GM12878 (cell line): ENCODE results near the gene CCNC.

ENCODE experiments used
- BHLHE40 ChIP-seq, 2 experiments: fragments of 450-650 bp in 1 of 2; IDR thresholded peaks; 2 replicates each; pipeline ENCODE4 v1.6.1; 2011 to 2017; ENCODE audit warnings: low read depth in 2 of 2, borderline replicate concordance in 1 of 2, improper control_type of control experiment in 1 of 2, low read length in 1 of 2, mild to moderate bottlenecking in 1 of 2
- EZH2 ChIP-seq: IDR thresholded peaks from 2 replicates; pipeline ENCODE4 v1.6.1; 2012; ENCODE audit warnings: low read depth, mild to moderate bottlenecking, control low read depth, inconsistent platforms, low read length, borderline replicate concordance; ENCODE audit not compliant: control insufficient read depth
- FOXK2 ChIP-seq: fragments of 450-650 bp; IDR thresholded peaks from 2 replicates; pipeline ENCODE4 v1.6.1; 2017; ENCODE audit warnings: mild to moderate bottlenecking, moderate library complexity
- GABPA ChIP-seq: IDR thresholded peaks from 2 replicates; pipeline ENCODE4 v1.6.1; 2014; ENCODE audit warnings: antibody characterized with exemption, low read depth, mild to moderate bottlenecking, inconsistent platforms
- NFYB ChIP-seq: IDR thresholded peaks from 2 replicates; pipeline ENCODE4 v1.6.1; 2011; ENCODE audit warnings: low read depth, mild to moderate bottlenecking, low read length, improper control_type of control experiment, moderate library complexity; ENCODE audit not compliant: insufficient read depth
- POLR2A ChIP-seq: IDR thresholded peaks from 2 replicates; pipeline ENCODE4 v1.6.1; 2011; ENCODE audit warnings: low read depth, mild to moderate bottlenecking, low read length
- RAD51 ChIP-seq: fragments of 450-650 bp; IDR thresholded peaks from 2 replicates; pipeline ENCODE4 v1.6.1; 2016; ENCODE audit warnings: moderate library complexity, mild to moderate bottlenecking, inconsistent platforms
- RCOR1 ChIP-seq: conservative IDR thresholded peaks from 2 replicates; pipeline ENCODE4 v1.6.1; 2012; ENCODE audit warnings: low read depth, low read length, improper control_type of control experiment
- ZNF207 ChIP-seq: fragments of 450-650 bp; IDR thresholded peaks from 2 replicates; pipeline ENCODE4 v1.6.1; 2014; ENCODE audit warnings: antibody characterized with exemption, mild to moderate bottlenecking, borderline replicate concordance
- ZZZ3 ChIP-seq: IDR thresholded peaks from 2 replicates; pipeline ENCODE4 v1.6.1; 2011; ENCODE audit warnings: low read depth; ENCODE audit not compliant: control insufficient read depth, insufficient read length
- TF ChIP-seq, protein P1 (sequence below), 3 experiments: IDR thresholded peaks in 2 of 3; conservative IDR thresholded peaks in 1 of 3; 2 replicates each; pipeline ENCODE4 v1.5.1; 2011; ENCODE audit warnings: low read depth in 3 of 3, low read length in 3 of 3, mild to moderate bottlenecking in 3 of 3, control low read depth in 2 of 3, moderate library complexity in 2 of 3, inconsistent platforms in 1 of 3, mixed read lengths in 1 of 3; ENCODE audit not compliant: control insufficient read depth in 2 of 3, insufficient read depth in 1 of 3; ENCODE audit errors: extremely low read depth in 1 of 3
- TF ChIP-seq, protein P2 (sequence below): fragments of 450-650 bp; IDR thresholded peaks from 2 replicates; pipeline ENCODE4 v1.6.1; 2016; ENCODE audit warnings: mild to moderate bottlenecking, moderate library complexity, borderline replicate concordance
- TF ChIP-seq, protein P3 (sequence below): fragments of 450-650 bp; IDR thresholded peaks from 2 replicates; pipeline ENCODE4 v1.6.1; 2014; ENCODE audit warnings: mild to moderate bottlenecking
- TF ChIP-seq, protein P4 (sequence below): fragments of 450-650 bp; IDR thresholded peaks from 2 replicates; pipeline ENCODE4 v1.6.1; 2018; ENCODE audit warnings: borderline replicate concordance, mild to moderate bottlenecking; ENCODE audit not compliant: partially characterized antibody

DNA sequence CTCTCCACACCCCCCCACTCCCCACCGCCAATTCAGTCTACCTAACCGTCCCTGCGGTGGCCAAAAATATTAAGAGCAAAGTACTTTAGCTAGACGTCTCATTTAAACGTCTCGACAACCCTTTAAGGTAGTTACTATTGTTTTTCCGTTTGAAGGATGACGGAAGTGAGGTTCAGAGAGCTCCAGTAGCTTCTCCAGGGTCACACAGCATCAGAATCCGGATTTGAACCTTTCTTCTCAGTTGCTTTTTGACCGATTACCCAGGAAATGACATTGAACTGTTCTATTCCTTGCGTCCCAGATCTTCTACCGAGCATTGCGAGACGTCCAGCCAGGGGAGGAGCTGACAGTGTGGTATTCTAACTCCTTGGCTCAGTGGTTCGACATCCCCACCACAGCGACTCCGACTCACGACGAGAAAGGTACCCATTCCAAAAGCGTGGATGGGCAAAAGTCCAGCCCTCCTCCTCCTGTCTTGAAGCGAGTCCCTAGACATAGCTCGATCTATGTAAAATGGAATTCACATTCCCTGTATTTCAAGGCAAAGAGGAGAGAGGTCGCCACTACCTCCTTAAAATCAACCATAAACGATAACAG lies 40.5 kb upstream of the CCNC start:
- TF ChIP-seq, protein P1, sequence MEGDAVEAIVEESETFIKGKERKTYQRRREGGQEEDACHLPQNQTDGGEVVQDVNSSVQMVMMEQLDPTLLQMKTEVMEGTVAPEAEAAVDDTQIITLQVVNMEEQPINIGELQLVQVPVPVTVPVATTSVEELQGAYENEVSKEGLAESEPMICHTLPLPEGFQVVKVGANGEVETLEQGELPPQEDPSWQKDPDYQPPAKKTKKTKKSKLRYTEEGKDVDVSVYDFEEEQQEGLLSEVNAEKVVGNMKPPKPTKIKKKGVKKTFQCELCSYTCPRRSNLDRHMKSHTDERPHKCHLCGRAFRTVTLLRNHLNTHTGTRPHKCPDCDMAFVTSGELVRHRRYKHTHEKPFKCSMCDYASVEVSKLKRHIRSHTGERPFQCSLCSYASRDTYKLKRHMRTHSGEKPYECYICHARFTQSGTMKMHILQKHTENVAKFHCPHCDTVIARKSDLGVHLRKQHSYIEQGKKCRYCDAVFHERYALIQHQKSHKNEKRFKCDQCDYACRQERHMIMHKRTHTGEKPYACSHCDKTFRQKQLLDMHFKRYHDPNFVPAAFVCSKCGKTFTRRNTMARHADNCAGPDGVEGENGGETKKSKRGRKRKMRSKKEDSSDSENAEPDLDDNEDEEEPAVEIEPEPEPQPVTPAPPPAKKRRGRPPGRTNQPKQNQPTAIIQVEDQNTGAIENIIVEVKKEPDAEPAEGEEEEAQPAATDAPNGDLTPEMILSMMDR (IDR thresholded peaks at IDR 0.05 in 2 of 3, conservative IDR thresholded peaks at IDR 0.05 in 1 of 3; ENCODE audit: control insufficient read depth in 2 of 3, extremely low read depth in 1 of 3, insufficient read depth in 1 of 3, low read depth in 3 of 3, low read length in 3 of 3), result no peak
- no peak for TF ChIP-seq NFYB
- no peak for TF ChIP-seq EZH2
- TF ChIP-seq RAD51, result no peak
- TF ChIP-seq, protein P2, sequence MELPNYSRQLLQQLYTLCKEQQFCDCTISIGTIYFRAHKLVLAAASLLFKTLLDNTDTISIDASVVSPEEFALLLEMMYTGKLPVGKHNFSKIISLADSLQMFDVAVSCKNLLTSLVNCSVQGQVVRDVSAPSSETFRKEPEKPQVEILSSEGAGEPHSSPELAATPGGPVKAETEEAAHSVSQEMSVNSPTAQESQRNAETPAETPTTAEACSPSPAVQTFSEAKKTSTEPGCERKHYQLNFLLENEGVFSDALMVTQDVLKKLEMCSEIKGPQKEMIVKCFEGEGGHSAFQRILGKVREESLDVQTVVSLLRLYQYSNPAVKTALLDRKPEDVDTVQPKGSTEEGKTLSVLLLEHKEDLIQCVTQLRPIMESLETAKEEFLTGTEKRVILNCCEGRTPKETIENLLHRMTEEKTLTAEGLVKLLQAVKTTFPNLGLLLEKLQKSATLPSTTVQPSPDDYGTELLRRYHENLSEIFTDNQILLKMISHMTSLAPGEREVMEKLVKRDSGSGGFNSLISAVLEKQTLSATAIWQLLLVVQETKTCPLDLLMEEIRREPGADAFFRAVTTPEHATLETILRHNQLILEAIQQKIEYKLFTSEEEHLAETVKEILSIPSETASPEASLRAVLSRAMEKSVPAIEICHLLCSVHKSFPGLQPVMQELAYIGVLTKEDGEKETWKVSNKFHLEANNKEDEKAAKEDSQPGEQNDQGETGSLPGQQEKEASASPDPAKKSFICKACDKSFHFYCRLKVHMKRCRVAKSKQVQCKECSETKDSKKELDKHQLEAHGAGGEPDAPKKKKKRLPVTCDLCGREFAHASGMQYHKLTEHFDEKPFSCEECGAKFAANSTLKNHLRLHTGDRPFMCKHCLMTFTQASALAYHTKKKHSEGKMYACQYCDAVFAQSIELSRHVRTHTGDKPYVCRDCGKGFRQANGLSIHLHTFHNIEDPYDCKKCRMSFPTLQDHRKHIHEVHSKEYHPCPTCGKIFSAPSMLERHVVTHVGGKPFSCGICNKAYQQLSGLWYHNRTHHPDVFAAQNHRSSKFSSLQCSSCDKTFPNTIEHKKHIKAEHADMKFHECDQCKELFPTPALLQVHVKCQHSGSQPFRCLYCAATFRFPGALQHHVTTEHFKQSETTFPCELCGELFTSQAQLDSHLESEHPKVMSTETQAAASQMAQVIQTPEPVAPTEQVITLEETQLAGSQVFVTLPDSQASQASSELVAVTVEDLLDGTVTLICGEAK, result no peak
- TF ChIP-seq GABPA, result no peak
- no peak for TF ChIP-seq ZZZ3
- no peak for TF ChIP-seq FOXK2
- no peak for TF ChIP-seq POLR2A
- TF ChIP-seq, protein P3, sequence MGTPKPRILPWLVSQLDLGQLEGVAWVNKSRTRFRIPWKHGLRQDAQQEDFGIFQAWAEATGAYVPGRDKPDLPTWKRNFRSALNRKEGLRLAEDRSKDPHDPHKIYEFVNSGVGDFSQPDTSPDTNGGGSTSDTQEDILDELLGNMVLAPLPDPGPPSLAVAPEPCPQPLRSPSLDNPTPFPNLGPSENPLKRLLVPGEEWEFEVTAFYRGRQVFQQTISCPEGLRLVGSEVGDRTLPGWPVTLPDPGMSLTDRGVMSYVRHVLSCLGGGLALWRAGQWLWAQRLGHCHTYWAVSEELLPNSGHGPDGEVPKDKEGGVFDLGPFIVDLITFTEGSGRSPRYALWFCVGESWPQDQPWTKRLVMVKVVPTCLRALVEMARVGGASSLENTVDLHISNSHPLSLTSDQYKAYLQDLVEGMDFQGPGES, result no peak
- no peak for TF ChIP-seq ZNF207
- TF ChIP-seq RCOR1, result no peak
- TF ChIP-seq, protein P4, sequence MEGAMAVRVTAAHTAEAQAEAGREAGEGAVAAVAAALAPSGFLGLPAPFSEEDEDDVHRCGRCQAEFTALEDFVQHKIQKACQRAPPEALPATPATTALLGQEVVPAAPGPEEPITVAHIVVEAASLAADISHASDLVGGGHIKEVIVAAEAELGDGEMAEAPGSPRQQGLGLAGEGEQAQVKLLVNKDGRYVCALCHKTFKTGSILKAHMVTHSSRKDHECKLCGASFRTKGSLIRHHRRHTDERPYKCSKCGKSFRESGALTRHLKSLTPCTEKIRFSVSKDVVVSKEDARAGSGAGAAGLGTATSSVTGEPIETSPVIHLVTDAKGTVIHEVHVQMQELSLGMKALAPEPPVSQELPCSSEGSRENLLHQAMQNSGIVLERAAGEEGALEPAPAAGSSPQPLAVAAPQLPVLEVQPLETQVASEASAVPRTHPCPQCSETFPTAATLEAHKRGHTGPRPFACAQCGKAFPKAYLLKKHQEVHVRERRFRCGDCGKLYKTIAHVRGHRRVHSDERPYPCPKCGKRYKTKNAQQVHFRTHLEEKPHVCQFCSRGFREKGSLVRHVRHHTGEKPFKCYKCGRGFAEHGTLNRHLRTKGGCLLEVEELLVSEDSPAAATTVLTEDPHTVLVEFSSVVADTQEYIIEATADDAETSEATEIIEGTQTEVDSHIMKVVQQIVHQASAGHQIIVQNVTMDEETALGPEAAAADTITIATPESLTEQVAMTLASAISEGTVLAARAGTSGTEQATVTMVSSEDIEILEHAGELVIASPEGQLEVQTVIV, result no peak
- TF ChIP-seq BHLHE40 (IDR thresholded peaks at IDR 0.05; ENCODE audit: borderline replicate concordance in 1 of 2, low read depth in 2 of 2, low read length in 1 of 2), result no peak
